Central memory CD4-positive, alpha-beta T cell (primary cell): Measurements from ENCODE around the gene ARMC8.

Experiments used
- DNase-seq: peaks from one replicate; pipeline ENCODE4 v3.0.0; 2022

ARMC8 gene

GRCh38 chr3:138253609-138254008, 66.5 kb downstream of the ARMC8 start:
- DNase-seq: no peak

DNA sequence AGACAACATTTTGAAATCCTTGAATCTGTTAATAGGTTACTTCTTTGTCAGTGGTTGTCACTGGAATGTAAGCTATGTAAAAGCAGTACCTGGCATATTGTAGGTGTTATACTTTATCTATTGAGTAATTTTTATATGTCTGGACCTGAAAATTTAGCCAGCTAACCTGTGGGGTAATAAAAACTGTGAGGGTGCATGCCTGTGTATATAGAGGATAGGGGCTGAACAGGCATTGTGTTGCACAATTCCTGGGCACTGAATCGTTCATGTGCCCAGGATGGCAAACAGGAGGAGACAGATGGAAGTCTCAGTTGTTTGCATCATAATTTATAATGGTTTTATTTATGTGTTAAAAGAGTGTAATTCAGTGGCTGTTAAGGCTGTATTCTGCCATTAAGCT, 67.1 kb downstream of the ARMC8 start:
- no peak for DNase-seq

DNA sequence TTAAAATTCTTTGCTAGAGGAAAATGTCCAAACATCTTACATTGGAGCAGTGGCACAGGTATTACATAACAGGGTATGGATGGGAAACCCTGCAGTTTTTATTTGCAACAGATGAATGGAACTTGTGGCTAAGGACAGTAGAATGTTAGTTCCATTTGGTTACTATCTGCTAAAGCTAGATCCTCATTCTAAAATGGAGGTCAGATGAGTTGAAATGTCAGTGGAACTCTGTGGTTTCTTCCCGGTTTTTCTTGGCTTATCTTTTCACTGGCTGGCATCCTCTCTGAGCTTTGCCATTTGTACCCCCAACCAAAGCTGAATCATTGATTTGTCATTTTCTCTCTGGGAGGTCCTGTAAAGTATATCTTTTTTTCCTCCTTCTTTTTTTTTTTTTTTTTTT, 68.9 kb downstream of the ARMC8 start:
- no peak for DNase-seq

DNA sequence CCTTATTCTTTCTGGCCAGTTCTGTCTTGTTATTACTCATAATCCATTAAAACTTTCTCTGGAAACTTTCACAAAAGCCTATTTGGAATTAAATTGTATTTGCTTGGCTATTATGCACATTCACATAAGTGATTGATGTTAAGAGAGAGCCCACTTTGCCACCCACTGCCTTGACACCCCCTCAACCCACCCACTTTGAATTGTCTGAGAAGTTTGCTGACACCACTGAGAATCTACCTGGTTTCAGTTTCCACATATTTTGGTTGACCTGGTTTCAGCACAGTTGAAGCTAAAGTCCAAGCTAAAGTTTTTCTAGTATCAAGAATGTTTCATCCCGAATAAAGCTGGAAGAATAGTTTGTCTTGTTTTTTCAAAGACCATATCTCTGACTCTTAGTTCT, 70.9 kb downstream of the ARMC8 start:
- no peak for DNase-seq

GRCh38 chr3:138259126-138259525, 72.0 kb downstream of the ARMC8 start:
- DNase-seq: no peak

DNA sequence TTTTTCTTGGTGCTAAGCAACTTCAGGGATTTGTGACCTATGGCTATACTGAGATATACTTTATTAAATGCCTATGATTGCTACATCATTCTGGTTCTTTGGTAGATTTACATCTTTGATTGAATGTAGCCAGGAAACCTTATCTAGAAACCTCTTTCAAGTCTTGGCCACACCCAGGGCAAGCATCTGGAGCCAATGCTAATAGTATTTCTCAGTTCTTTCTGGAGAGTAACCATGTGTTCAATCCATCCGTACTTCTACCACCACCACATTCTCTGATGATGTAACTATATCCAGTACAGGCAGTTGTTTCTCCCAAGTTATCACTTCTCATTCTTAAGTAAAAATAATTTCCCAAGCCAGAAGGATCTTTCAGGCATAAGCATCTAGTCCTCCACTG, 73.5 kb downstream of the ARMC8 start:
- no peak for DNase-seq

DNA sequence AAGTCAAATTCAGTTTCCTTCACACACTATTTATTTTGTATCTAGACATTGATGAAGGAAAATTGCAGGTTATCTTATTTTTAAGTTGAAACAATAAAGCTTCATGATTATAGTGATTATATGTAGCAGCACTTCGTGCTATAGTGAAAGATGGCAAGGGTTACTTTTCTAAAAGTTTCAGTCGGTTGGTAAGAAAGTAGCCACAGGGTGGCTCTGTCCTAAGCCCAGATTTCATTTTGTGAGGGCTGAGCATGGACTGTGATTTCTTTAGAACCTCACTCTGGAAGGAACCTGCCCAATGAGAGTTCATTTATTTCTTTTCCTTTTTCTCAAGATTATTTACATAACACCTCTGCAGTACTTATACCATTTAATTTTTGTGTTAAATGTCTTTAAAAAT, 76.0 kb downstream of the ARMC8 start:
- DNase-seq: no peak

- no peak for DNase-seq
These were observed 78.6 kb downstream of the ARMC8 start for GRCh38 chr3:138265745-138266144.

GRCh38 chr3:138267083-138267482, 80.0 kb downstream of the ARMC8 start:
- no peak for DNase-seq

- no peak for DNase-seq
These were observed 83.1 kb downstream of the ARMC8 start for GRCh38 chr3:138270245-138270644.

- no peak for DNase-seq
These were observed 84.2 kb downstream of the ARMC8 start for GRCh38 chr3:138271189-138271794.

- DNase-seq: no peak
These were observed 94.5 kb downstream of the ARMC8 start for GRCh38 chr3:138281561-138281960.

- no peak for DNase-seq
These were observed 95.7 kb downstream of the ARMC8 start for GRCh38 chr3:138282836-138283235.

GRCh38 chr3:138284079-138284478, 97.0 kb downstream of the ARMC8 start:
- no peak for DNase-seq

- no peak for DNase-seq
These were observed 97.9 kb downstream of the ARMC8 start for GRCh38 chr3:138284957-138285477.

- DNase-seq: no peak
These were observed 102.2 kb downstream of the ARMC8 start for GRCh38 chr3:138289260-138289659.

- no peak for DNase-seq
These were observed 102.6 kb downstream of the ARMC8 start for GRCh38 chr3:138289701-138290100.

GRCh38 chr3:138296639-138297038, 109.5 kb downstream of the ARMC8 start:
- no peak for DNase-seq

DNA sequence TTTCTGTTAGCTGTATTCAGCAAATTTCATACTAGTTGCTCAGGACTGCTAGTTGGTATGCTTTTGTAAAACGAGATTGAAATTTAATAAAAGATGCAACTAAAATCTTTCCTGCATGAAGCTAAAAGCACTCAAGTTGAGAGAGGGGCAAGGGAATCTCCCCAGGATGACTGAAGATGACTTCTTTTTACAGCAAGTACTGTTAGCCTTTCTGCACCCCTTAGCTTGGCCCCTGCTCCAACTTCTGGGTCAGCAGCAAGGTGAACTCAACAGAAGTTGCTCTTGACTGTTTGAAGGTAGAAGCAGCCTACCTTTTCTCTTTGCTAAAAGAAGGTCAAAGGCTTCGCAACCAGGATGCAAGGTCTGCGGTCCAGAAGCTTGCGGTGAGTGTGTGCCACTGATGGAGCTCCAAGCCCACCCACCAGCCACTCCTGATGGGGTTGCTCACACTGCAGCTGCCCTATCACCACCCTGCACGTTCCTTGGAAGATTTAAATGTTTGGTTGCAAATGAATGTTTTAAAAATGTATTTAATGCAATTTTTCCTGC, 110.0 kb downstream of the ARMC8 start:
- no peak for DNase-seq

- DNase-seq: no peak
These were observed 110.8 kb downstream of the ARMC8 start for GRCh38 chr3:138297876-138298275.

GRCh38 chr3:138300647-138301046, 113.5 kb downstream of the ARMC8 start:
- DNase-seq: no peak

DNA sequence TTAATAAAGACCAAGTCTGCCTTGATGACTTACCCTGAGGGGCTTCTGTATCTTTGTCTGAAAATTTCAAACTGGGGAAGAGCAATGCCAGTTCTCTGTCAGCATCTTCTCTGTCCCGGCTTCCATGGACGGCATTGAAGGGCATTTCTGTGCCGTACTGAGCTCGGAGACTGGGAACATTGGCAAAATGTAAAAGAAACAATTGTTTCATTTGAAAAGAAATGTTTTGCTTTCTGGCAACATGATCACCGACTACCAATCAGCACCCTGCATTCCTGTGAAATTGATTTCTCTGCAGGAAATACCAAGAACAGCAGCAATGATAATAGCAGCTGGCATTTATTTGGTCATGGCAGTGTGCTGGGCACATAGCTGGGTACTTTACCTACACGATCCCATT, 116.4 kb downstream of the ARMC8 start:
- DNase-seq: no peak

DNA sequence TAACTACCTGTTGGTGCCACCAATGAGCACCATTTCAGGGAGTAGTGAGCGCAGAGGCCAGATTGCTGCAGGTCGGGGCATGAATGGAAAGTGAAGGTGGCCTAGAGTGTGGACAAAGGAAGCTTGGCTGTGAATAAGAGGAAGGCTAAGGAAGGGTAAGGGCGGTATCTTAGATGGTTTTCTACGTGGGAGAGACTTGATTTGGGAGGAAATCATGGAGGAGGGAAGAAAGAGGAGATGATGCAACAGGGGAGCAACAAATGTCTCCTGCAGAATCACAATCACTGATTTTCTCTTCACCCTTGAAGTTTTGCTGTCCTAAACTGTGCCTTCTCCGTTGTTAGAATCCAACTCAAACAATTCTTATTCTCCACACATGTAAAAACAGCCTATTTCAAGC, 120.8 kb downstream of the ARMC8 start:
- DNase-seq: no peak

DNA sequence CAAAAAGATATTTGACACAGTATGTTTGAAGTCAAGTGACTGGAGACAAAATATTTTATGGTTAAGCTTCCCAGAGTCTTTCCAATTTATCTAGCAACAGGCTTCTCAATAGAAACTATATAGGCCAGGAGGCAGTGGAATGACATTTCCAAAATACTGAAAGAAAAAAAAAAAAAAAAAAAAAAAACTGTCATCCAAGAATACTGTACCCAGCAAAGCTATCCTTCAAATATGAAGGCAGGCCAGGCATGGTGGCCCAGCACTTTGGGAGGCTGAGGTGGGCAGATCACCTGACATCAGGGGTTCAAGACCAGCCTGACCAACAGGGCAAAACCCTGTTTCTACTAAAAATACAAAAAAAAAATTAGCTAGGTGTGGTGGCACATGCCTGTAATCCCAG, 121.7 kb downstream of the ARMC8 start:
- DNase-seq: no peak

DNA sequence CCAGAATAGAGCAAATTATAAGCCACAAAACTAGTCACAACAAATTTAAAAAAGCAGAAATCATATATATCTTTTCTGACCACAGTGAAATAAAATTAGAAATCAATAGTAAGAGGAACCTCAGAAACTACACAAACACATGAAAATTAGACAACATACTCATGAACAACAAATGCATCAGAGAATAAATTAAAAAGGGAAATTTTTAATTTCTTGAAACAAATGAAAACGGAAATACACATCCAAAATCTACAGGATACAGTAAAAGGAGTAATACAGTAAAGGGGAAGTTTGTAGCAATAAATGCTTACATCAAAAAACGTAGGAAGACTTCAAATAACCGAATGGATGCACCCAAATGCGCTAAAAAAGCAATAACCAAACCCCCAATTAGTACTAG, 123.4 kb downstream of the ARMC8 start:
- DNase-seq: no peak
